GM21723 (cell line): ENCODE measurements around the gene DCAF5.
"Not testable (repeated sequence)": the region's sequence is repeated elsewhere in the genome, so short reads cannot be mapped to it uniquely, and the experiment has no call there.

Source experiments
- ATAC-seq: cut with Tn5 transposase; IDR thresholded peaks from one replicate; pipeline ENCODE4 v1.9.1; 2021; ENCODE audit warnings: mild to moderate bottlenecking, moderate library complexity; ENCODE audit not compliant: unreplicated experiment

Gene DCAF5

GRCh38 chr14:69152902-69153151 lies at the start of gene DCAF5:
TSS of gene DCAF5 (minus strand) at chr14:69153119. CDS start at chr14:69152978, 141 bp downstream.
- ATAC-seq = no peak

GRCh38 chr14:69199786-69200185 lies 46.9 kb upstream of the DCAF5 start:
- no peak for ATAC-seq

GRCh38 chr14:69193721-69194120 lies 40.8 kb upstream of the DCAF5 start:
- no peak for ATAC-seq

- peak; percentile 84 for ATAC-seq
These were observed 38.6 kb upstream of the DCAF5 start, which contains the start of gene EXD2 for GRCh38 chr14:69191340-69192111. TSS of gene EXD2 (plus strand) at chr14:69191498. CDS start at chr14:69209471, 17,973 bp downstream.

- no peak for ATAC-seq
These were observed 37.3 kb upstream of the DCAF5 start for GRCh38 chr14:69190191-69190590.

GRCh38 chr14:69183735-69184134 lies 30.8 kb upstream of the DCAF5 start:
- no peak for ATAC-seq

- not testable (repeated sequence) for ATAC-seq
These were observed 29.7 kb upstream of the DCAF5 start for GRCh38 chr14:69182580-69182979.

- no peak for ATAC-seq
These were observed 28.6 kb upstream of the DCAF5 start for GRCh38 chr14:69181491-69181890.

- no peak for ATAC-seq
These were observed 22.2 kb upstream of the DCAF5 start for GRCh38 chr14:69175130-69175529.

GRCh38 chr14:69171569-69171968 lies 18.6 kb upstream of the DCAF5 start:
- no peak for ATAC-seq

GRCh38 chr14:69170839-69171238 lies 17.9 kb upstream of the DCAF5 start:
- ATAC-seq = no peak

- ATAC-seq = not testable (repeated sequence)
These were observed 12.9 kb upstream of the DCAF5 start for GRCh38 chr14:69165787-69166186.

GRCh38 chr14:69161590-69161989 lies 8.7 kb upstream of the DCAF5 start:
- ATAC-seq = no peak

GRCh38 chr14:69156224-69156623 lies 3.3 kb upstream of the DCAF5 start:
- ATAC-seq = no peak

GRCh38 chr14:69154779-69155178 lies 1.9 kb upstream of the DCAF5 start:
- ATAC-seq = no peak

- ATAC-seq = no peak
These were observed 953 bp upstream of the DCAF5 start for GRCh38 chr14:69153873-69154270.

GRCh38 chr14:69153152-69153872 lies 393 bp upstream of the DCAF5 start:
- peak; percentile 81 for ATAC-seq

- peak; percentile 15 for ATAC-seq
These were observed 578 bp downstream of the DCAF5 start for GRCh38 chr14:69152181-69152901.

GRCh38 chr14:69151458-69152180 lies 1.3 kb downstream of the DCAF5 start:
- ATAC-seq = peak; percentile 52

GRCh38 chr14:69149461-69150244 lies 3.3 kb downstream of the DCAF5 start:
- no peak for ATAC-seq
